Globus pallidus (tissue), 1 donor: ENCODE data around the gene DCP2.

Experiments used
- DNase-seq: peaks from one replicate; pipeline ENCODE4 v3.0.0-alpha.2; 2015; ENCODE audit warnings: low spot score

Gene DCP2

GRCh38 chr5:112967520-112968083, 9.0 kb upstream of the DCP2 start:
- DNase-seq, result no peak

GRCh38 chr5:112968411-112969106, 8.0 kb upstream of the DCP2 start:
- no peak for DNase-seq

- DNase-seq, result no peak
Measured at GRCh38 chr5:112971276-112971675, 5.3 kb upstream of the DCP2 start.

GRCh38 chr5:112973036-112973435, 3.6 kb upstream of the DCP2 start:
- no peak for DNase-seq

GRCh38 chr5:112973904-112974303, 2.7 kb upstream of the DCP2 start:
- no peak for DNase-seq

GRCh38 chr5:112974901-112975300, 1.7 kb upstream of the DCP2 start:
- DNase-seq, result no peak

- DNase-seq, result no peak
Measured at GRCh38 chr5:112975721-112976431, 722 bp upstream of the DCP2 start.

GRCh38 chr5:112977440-112977861, 853 bp downstream of the DCP2 start:
- no peak for DNase-seq

GRCh38 chr5:112978836-112979235, 2.2 kb downstream of the DCP2 start:
- no peak for DNase-seq

GRCh38 chr5:112979723-112980122, 3.1 kb downstream of the DCP2 start:
- no peak for DNase-seq

GRCh38 chr5:112983363-112983762, 6.8 kb downstream of the DCP2 start:
- DNase-seq, result no peak

- DNase-seq, result no peak
Measured at GRCh38 chr5:112986224-112986623, 9.6 kb downstream of the DCP2 start.

- DNase-seq, result peak; percentile 58
Measured at GRCh38 chr5:112995764-112996618, 19.4 kb downstream of the DCP2 start.

- no peak for DNase-seq
Measured at GRCh38 chr5:112996830-112997374, 20.3 kb downstream of the DCP2 start.

- no peak for DNase-seq
Measured at GRCh38 chr5:112998296-112998695, 21.7 kb downstream of the DCP2 start.

- DNase-seq, result no peak
Measured at GRCh38 chr5:113000466-113000865, 23.9 kb downstream of the DCP2 start.

- no peak for DNase-seq
Measured at GRCh38 chr5:113002423-113002822, 25.8 kb downstream of the DCP2 start.

- no peak for DNase-seq
Measured at GRCh38 chr5:113003763-113004162, 27.2 kb downstream of the DCP2 start.

GRCh38 chr5:113005454-113005853, 28.9 kb downstream of the DCP2 start:
- no peak for DNase-seq

- no peak for DNase-seq
Measured at GRCh38 chr5:113017881-113018635, 41.5 kb downstream of the DCP2 start.
